ENCODE results near the gene OR7C2.

OR7C2 gene

DNA sequence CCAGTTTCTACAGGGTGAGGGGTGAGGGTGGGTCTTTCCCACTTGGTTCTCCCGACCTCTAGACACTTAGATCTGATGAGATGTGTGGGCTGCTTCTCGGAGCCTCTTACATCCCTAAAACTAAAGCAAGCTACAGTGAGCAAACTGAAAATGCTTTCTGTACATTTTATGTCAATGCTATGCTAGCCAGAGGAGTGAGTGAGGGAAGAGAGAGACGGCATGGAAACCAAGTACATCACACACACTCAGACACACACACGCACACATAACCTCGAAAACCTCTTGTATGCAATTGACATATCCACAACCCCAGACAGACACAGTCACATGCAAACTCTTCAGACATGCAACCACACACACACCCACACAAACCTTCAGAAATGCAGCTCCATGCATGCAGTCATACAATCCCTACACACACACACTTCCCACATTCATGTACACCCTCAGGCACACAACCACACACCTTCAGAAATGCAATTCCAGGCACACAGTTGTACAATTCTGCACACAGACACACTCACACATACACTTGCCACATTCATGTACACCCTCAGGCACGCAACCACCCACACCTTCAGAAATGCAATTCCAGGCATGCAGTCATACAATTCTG, 37.0 kb downstream of the OR7C2 start:
- in situ Hi-C loops (cut with MboI; ENCODE audit: low sequenced_read_pairs): no loop called here

DNA sequence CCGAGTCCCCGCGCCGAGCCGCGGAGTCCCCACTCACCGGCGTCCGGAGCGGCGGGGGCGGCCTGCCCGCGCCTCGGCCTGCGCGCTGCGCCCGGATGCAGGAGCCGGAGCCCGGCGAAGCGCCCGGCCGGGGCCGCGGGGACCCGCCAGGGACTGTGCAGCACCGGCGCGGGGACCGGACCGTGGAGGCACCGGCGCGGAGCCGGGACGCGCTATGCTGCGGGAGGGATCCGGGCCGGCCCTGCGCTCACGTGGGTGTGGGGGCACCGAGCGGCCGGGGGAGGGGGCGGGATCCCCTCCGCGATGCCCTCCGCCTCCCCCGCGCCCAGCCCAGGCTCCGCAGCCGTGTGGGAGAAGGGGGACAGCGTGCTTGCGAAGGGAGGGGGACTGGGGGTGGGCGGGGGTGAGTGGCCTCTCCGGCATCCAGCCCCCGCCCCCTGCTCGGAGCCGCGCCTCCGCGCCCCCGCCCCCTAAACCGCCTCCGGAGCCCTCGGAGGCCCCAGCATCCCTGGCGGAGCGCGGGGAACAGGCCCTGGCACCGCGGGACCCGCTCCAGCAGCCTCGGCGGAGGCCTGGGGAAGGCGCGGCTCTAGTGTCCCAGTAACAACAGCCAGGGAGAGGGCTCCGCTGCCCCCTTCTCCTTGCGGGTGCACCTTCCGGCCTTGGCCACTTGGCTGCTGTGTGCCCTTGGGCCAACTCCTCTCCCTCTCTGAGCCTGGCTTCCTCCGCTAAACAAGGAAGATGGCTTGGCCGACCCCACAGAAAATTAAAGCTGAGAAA, 38.4 kb downstream of the OR7C2 start, which contains the start of gene SLC1A6:
Gene SLC1A6 (minus strand): TSS at position 389 of the 780 bp plus-strand sequence. CDS start 6,954 bp downstream, outside the sequence.
- in situ Hi-C loops (cut with MboI; ENCODE audit: low sequenced_read_pairs): no loop called here

DNA sequence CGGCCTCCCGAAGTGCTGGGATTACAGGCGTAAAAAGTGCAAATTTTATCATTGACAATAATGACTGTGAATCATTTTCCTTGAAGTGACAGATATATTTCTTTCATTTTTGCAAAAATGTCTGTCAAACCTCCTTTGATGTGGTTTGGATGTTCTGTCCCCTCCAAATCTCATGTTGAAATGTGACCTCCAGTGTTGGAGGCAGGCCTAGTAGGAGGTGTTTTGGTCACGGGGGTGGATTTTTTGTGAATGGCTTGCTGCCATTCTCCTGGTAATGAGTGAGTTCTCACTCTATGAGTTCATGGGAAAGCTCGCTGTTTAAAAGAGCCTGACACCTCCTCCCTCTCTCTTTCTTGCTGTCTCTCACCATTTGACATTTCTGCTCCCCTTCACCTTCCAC, 43.8 kb downstream of the OR7C2 start:
- in situ Hi-C loops (cut with MboI; ENCODE audit: low sequenced_read_pairs): no loop called here
